ENCODE results near the gene BBS9.
A peak's percentile ranks its signal among the peaks of the same experiment; 100 is the strongest.
"Not testable (repeated sequence)": the region's sequence is repeated elsewhere in the genome, so short reads cannot be mapped to it uniquely, and the experiment has no call there.

The BBS9 gene

DNA sequence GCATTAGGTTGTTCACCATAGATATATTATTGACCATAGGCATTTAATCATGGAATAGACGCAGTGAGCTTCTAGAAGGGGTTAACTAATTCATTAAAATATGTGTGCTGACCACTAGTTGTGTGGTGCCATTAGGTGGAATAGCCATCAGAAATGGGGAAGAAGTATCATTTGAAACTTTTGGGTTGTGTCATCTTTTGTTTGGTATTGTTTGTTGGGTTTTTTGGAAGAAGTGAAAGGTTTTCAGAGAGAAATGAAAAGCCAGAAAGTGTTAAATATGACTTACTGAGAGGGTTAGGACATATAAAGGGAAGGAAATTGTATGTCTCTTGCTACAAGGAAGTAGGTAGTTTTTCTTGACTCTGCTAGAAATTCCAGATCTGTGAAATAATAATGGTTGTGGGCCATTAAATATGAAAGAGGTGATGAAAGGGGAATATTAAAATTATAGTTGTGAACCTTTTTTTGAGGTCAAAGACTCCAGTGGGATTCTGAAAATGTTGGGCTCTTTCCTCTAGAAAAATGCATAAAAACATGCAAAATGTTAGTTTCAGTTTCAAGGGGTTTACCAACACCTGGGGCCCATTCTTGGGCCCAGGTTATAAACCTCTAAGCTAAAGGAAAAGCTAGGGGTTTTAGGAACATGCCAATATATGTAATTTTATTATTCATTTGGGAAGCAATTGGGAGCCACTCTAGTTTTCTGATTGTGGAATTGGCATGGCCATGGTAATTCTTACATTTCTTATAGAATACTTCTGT is 348.5 kb downstream of the BBS9 start:
- no peak for DNase-seq (ENCODE audit: low read depth)
- TF ChIP-seq, protein P1, sequence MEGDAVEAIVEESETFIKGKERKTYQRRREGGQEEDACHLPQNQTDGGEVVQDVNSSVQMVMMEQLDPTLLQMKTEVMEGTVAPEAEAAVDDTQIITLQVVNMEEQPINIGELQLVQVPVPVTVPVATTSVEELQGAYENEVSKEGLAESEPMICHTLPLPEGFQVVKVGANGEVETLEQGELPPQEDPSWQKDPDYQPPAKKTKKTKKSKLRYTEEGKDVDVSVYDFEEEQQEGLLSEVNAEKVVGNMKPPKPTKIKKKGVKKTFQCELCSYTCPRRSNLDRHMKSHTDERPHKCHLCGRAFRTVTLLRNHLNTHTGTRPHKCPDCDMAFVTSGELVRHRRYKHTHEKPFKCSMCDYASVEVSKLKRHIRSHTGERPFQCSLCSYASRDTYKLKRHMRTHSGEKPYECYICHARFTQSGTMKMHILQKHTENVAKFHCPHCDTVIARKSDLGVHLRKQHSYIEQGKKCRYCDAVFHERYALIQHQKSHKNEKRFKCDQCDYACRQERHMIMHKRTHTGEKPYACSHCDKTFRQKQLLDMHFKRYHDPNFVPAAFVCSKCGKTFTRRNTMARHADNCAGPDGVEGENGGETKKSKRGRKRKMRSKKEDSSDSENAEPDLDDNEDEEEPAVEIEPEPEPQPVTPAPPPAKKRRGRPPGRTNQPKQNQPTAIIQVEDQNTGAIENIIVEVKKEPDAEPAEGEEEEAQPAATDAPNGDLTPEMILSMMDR (conservative IDR thresholded peaks at IDR 0.05; ENCODE audit: low read length): no peak
- no peak overlapping the region for H3K4me3 ChIP-seq (ENCODE audit: low read length)

DNA sequence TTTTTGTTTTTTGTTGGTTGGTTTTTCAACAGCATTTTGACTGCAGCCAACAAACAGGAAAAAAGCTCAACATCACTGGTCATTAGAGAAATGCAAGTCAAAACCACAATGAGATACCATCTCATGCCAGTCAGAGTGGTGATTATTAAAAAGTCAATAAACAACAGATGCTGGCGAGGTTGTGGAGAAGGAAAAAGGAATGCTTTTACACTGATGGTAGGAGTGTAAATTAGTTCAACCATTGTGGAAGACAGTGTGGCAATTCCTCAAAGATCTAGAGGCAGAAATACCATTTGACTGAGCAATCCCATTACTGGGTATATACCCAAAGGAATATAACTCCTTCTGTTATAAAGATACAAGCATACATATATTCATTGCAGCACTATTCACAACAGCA is 355.1 kb downstream of the BBS9 start:
- not testable (repeated sequence) for H3K4me3 ChIP-seq (ENCODE audit: low read length)
- peak; percentile 67 for DNase-seq (ENCODE audit: low read depth)

DNA sequence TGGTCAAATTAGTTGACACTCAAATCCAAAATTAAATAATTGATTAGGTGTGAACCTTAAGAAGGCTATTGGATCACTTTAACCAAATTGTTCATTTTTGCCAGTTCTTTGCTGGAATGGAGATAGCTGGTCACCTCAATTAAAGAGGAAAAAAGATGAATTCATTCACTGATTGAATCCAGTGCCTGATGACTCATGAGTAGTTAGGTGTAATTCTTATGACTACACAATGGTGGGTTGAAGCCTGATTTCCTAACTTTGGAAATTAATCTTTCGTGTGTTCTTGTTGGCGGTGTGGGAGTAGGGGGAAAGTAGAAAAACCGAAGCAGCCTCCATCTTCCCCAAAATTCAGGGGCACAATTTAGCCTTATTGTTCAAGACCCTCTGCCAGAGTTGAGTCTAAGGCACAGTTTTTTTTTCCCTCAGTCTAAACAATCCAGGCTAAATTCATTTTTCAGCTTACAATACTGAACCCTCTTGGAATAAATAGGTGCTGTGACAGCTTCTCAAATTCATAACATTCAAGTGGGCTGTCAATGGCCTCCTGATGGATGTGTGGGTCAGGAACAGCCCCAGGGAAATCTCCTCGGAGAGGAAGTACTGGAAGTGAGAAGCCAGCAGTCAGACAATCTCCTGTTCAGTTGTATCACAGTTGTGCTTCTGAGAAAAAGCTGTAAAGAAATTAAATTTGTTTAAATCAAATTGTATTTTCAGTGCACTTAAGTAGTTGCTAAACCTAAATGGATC is 356.6 kb downstream of the BBS9 start:
- TF ChIP-seq, protein P1 (conservative IDR thresholded peaks at IDR 0.05; ENCODE audit: low read length): no peak
- no peak overlapping the region for H3K4me3 ChIP-seq (ENCODE audit: low read length)
- peak; percentile 21 for DNase-seq (ENCODE audit: low read depth)

DNA sequence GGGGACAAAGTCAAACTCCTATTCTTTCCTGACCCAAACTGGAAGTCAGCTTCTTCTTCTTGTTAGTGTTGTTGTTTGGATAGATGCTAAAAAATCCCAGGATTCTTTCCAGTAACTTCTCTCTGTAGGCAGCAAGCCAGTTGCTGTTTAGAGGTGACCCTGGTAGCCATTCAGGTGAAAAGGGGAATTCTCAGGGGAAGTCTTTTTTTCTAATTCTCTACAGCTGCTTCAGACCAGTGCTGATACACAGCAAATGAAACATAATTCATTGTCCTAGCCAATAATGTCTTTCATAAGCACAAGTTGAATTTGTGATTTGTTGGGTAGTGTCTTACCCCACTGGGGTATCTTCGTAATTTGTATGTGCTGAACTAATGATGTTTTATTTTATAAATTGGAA is 357.3 kb downstream of the BBS9 start:
- no peak for DNase-seq (ENCODE audit: low read depth)
- TF ChIP-seq, protein P1 (conservative IDR thresholded peaks at IDR 0.05; ENCODE audit: low read length): no peak
- H3K4me3 ChIP-seq (ENCODE audit: low read length): no peak overlapping the region

DNA sequence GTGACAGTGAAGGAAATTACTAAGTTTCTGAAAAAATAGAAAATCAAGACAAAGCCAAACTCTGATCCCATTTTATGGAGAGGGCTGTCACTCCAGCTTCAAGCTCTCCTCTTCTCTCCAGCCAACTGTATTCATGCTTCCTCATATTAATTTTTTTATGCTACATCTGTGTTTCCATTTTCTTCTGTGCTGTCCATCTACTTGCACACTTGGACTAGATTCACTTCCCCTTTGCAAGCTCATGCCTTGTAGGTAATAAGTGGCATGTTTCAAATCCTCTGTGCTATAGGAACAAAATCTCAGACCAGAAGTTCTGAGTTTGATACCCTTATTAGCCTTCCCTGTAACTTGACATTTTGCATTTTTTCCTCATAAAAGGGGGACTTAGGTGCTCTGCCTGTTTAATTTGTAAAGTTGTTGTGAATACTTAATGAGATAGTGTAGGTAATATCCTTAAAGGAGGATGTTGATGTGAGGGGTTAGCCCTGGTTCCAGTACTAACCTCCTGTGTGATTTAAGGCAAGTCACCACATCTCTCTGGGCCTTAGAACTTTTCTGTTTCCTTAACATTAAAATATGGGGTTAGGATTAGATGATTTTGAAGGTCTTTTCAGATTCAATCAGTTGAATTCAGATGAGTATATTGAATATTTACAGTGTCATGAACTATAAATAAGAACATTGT is 358.8 kb downstream of the BBS9 start:
- no peak overlapping the region for H3K4me3 ChIP-seq (ENCODE audit: low read length)
- TF ChIP-seq, protein P1 (conservative IDR thresholded peaks at IDR 0.05; ENCODE audit: low read length): no peak
- DNase-seq (ENCODE audit: low read depth): no peak

DNA sequence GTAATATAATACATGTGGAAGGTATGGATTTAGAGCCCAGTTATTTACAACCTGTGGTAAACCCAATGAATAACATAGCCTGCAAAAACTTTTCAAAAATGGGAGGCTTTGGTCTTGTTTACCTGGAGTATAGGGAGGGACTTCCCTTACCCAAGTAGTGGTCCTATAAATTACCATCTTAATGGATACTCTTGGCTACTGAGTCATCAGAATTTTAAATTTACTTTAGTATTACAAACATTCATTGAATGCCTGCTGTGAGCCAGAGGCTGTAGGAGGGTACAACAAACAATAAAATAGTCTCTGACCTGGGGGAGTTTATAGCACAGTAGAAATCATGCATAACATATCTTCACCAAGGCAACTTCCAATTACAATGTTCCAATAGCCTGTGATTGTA is 365.1 kb downstream of the BBS9 start:
- no peak overlapping the region for H3K4me3 ChIP-seq (ENCODE audit: low read length)
- TF ChIP-seq, protein P1 (conservative IDR thresholded peaks at IDR 0.05; ENCODE audit: low read length): no peak
- no peak for DNase-seq (ENCODE audit: low read depth)

DNA sequence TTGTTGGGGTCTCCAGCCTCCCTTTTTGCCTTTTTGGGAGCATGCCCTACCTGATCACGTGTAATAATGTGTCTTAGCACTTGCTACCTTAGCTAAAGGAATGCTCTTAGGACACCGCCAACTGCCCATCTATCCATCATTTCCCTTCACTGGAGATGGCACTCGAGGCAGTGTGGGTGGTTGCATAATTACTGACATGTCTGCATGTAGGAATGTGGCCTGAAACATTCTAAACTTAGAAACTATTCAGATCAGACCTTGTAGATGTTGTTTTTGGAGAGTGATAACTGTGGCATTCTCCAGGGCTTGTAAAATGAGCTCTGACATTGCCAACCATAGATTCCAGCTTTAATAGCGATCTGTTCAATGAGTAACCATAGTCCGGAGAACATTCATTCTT is 365.8 kb downstream of the BBS9 start:
- DNase-seq (ENCODE audit: low read depth): peak; percentile 86
- no peak overlapping the region for H3K4me3 ChIP-seq (ENCODE audit: low read length)
- TF ChIP-seq, protein P1 (conservative IDR thresholded peaks at IDR 0.05; ENCODE audit: low read length): no peak

Data from AG10803 (cell line).